Measurements from ENCODE around the gene FXYD5. TPM values are rescaled to one million over a fixed set of nuclear protein-coding genes. Genes with fewer than 3 reads are reported as not detected.
"Not testable (repeated sequence)": the region's sequence is repeated elsewhere in the genome, so short reads cannot be mapped to it uniquely, and the experiment has no call there.

The FXYD5 gene
- total RNA-seq, 2 experiments from 2014 or later = 272 to 275 TPM

GRCh38 chr19:35194012-35194984 is 39.8 kb downstream of the FXYD5 start:
- Mint-ChIP-seq H3K9me3 (peaks cover 3% of the 10 kb centered on the region), H3K4me3 (no peak overlapping the region), H3K27ac (no peak overlapping the region), H3K27me3 (no peaks in the 10 kb centered on the region), H3K36me3 (no peaks in the 10 kb centered on the region), H3K4me1 (peaks cover 11% of the 10 kb centered on the region)
- DNase-seq = no peak

- Mint-ChIP-seq H3K4me3 (no peak overlapping the region), H3K27ac (no peak overlapping the region)
- no peak for DNase-seq
Observed at GRCh38 chr19:35195830-35196229, 41.3 kb downstream of the FXYD5 start.

GRCh38 chr19:35196861-35197260 is 42.3 kb downstream of the FXYD5 start:
- H3K27ac Mint-ChIP-seq, H3K27me3 Mint-ChIP-seq, H3K36me3 Mint-ChIP-seq, H3K4me3 Mint-ChIP-seq, DNase-seq, H3K9me3 Mint-ChIP-seq: not testable (repeated sequence)
- H3K4me1 Mint-ChIP-seq = peaks cover 21% of the 10 kb centered on the region

More at GRCh38 chr19:35195830-35196229, 41.3 kb downstream of the FXYD5 start:
- Mint-ChIP-seq H3K4me1 (peaks cover 13% of the 10 kb centered on the region), H3K9me3 (peaks cover 3% of the 10 kb centered on the region), H3K27me3 (no peaks in the 10 kb centered on the region), H3K36me3 (no peaks in the 10 kb centered on the region)

- peaks cover 39% of the 10 kb centered on the region for H3K4me1 Mint-ChIP-seq
Observed at GRCh38 chr19:35199481-35199880, 44.9 kb downstream of the FXYD5 start.

GRCh38 chr19:35202722-35203688 is 48.5 kb downstream of the FXYD5 start:
- H3K27me3 Mint-ChIP-seq = no peaks in the 10 kb centered on the region
- peak overlapping the region; percentile 32 for H3K4me3 Mint-ChIP-seq
- peaks cover 4% of the 10 kb centered on the region for H3K36me3 Mint-ChIP-seq
- no peak for DNase-seq
- H3K4me1 Mint-ChIP-seq = peaks cover 62% of the 10 kb centered on the region
- H3K27ac Mint-ChIP-seq = peak overlapping the region; percentile 95
- H3K9me3 Mint-ChIP-seq = peaks cover 4% of the 10 kb centered on the region

More at GRCh38 chr19:35199481-35199880, 44.9 kb downstream of the FXYD5 start:
- H3K27ac Mint-ChIP-seq = no peak overlapping the region
- no peaks in the 10 kb centered on the region for H3K27me3 Mint-ChIP-seq
- H3K36me3 Mint-ChIP-seq = peaks cover 4% of the 10 kb centered on the region
- H3K4me3 Mint-ChIP-seq = no peak overlapping the region
- H3K9me3 Mint-ChIP-seq = no peaks in the 10 kb centered on the region
- no peak for DNase-seq

- Mint-ChIP-seq H3K9me3 (peaks cover 9% of the 10 kb centered on the region), H3K4me1 (peaks cover 73% of the 10 kb centered on the region), H3K36me3 (peaks cover 6% of the 10 kb centered on the region), H3K27ac (peak overlapping the region; percentile 95), H3K4me3 (peak overlapping the region; percentile 42), H3K27me3 (no peaks in the 10 kb centered on the region)
- peak; percentile 36 for DNase-seq
Observed at GRCh38 chr19:35204799-35205732, 50.5 kb downstream of the FXYD5 start.

GRCh38 chr19:35205733-35206323 is 51.3 kb downstream of the FXYD5 start:
- Mint-ChIP-seq H3K4me3 (peak overlapping the region; percentile 16), H3K27ac (peak overlapping the region; percentile 95)

GRCh38 chr19:35206379-35206778 is 51.8 kb downstream of the FXYD5 start:
- peak overlapping the region; percentile 95 for H3K27ac Mint-ChIP-seq
- DNase-seq = peak; percentile 49
- peaks cover 6% of the 10 kb centered on the region for H3K36me3 Mint-ChIP-seq
- no peaks in the 10 kb centered on the region for H3K27me3 Mint-ChIP-seq
- H3K9me3 Mint-ChIP-seq = peaks cover 9% of the 10 kb centered on the region
- H3K4me1 Mint-ChIP-seq = peaks cover 72% of the 10 kb centered on the region
- peak overlapping the region; percentile 16 for H3K4me3 Mint-ChIP-seq

More at GRCh38 chr19:35205733-35206323, 51.3 kb downstream of the FXYD5 start:
- Mint-ChIP-seq H3K4me1 (peaks cover 73% of the 10 kb centered on the region), H3K9me3 (peaks cover 9% of the 10 kb centered on the region), H3K36me3 (peaks cover 6% of the 10 kb centered on the region), H3K27me3 (no peaks in the 10 kb centered on the region)
- no peak for DNase-seq

GRCh38 chr19:35206855-35207254 is 52.3 kb downstream of the FXYD5 start:
- peak overlapping the region; percentile 95 for H3K27ac Mint-ChIP-seq

GRCh38 chr19:35207391-35207871 is 52.9 kb downstream of the FXYD5 start:
- peak overlapping the region; percentile 95 for H3K27ac Mint-ChIP-seq
- H3K36me3 Mint-ChIP-seq = peaks cover 13% of the 10 kb centered on the region
- DNase-seq = no peak
- no peak overlapping the region for H3K4me3 Mint-ChIP-seq
- peaks cover 9% of the 10 kb centered on the region for H3K9me3 Mint-ChIP-seq
- H3K4me1 Mint-ChIP-seq = peaks cover 76% of the 10 kb centered on the region
- H3K27me3 Mint-ChIP-seq = no peaks in the 10 kb centered on the region

More at GRCh38 chr19:35206855-35207254, 52.3 kb downstream of the FXYD5 start:
- H3K9me3 Mint-ChIP-seq = peaks cover 9% of the 10 kb centered on the region
- peaks cover 73% of the 10 kb centered on the region for H3K4me1 Mint-ChIP-seq
- DNase-seq = no peak
- no peaks in the 10 kb centered on the region for H3K27me3 Mint-ChIP-seq
- H3K4me3 Mint-ChIP-seq = peak overlapping the region; percentile 11
- H3K36me3 Mint-ChIP-seq = peaks cover 10% of the 10 kb centered on the region

- Mint-ChIP-seq H3K9me3 (peaks cover 9% of the 10 kb centered on the region), H3K4me3 (no peak overlapping the region), H3K36me3 (peaks cover 9% of the 10 kb centered on the region), H3K4me1 (peaks cover 76% of the 10 kb centered on the region), H3K27ac (peak overlapping the region; percentile 95), H3K27me3 (no peaks in the 10 kb centered on the region)
- no peak for DNase-seq
Observed at GRCh38 chr19:35208121-35208520, 53.6 kb downstream of the FXYD5 start.

- H3K36me3 Mint-ChIP-seq = peaks cover 9% of the 10 kb centered on the region
- DNase-seq = no peak
- H3K4me1 Mint-ChIP-seq = peaks cover 79% of the 10 kb centered on the region
- H3K27ac Mint-ChIP-seq = peak overlapping the region; percentile 70
- H3K27me3 Mint-ChIP-seq = no peaks in the 10 kb centered on the region
- no peak overlapping the region for H3K4me3 Mint-ChIP-seq
- peaks cover 9% of the 10 kb centered on the region for H3K9me3 Mint-ChIP-seq
Observed at GRCh38 chr19:35209646-35210045, 55.1 kb downstream of the FXYD5 start.

- peak; percentile 65 for DNase-seq
- Mint-ChIP-seq H3K4me3 (peak overlapping the region; percentile 54), H3K27me3 (no peaks in the 10 kb centered on the region), H3K36me3 (peaks cover 11% of the 10 kb centered on the region), H3K9me3 (peaks cover 13% of the 10 kb centered on the region), H3K27ac (peak overlapping the region; percentile 97), H3K4me1 (peaks cover 74% of the 10 kb centered on the region)
Observed at GRCh38 chr19:35211545-35212230, 57.2 kb downstream of the FXYD5 start.

Data from activated naive CD8-positive, alpha-beta T cell treated with anti-CD3 and anti-CD28 coated beads for 36 hours (primary cell).